H9 (cell line): ENCODE measurements around the gene E2F4. TPM values are rescaled to one million over a fixed set of nuclear protein-coding genes. Genes with fewer than 3 reads are reported as not detected.

Experiments used
- DNase-seq: peaks from one replicate; pipeline ENCODE4 v3.0.0-alpha.2; 2017
- H2AFZ ChIP-seq: one replicate; pipeline ENCODE4 v1.6.1; 2013; ENCODE audit warnings: mild to moderate bottlenecking, low read length, control low read depth, moderate library complexity
- H2AK5ac ChIP-seq: 2 replicates; pipeline ENCODE4 v1.6.1; 2013; ENCODE audit warnings: low read length, control low read depth, mixed read lengths; ENCODE audit not compliant: insufficient read length
- H2BK120ac ChIP-seq: one replicate; pipeline ENCODE4 v1.6.1; 2013; ENCODE audit warnings: low read depth, mild to moderate bottlenecking, low read length, control low read depth, inconsistent platforms; ENCODE audit not compliant: poor library complexity, severe bottlenecking
- H2BK12ac ChIP-seq: 2 replicates; pipeline ENCODE4 v1.6.1; 2013; ENCODE audit warnings: low read length, control low read depth, mixed read lengths, low read depth; ENCODE audit not compliant: insufficient read length
- H2BK15ac ChIP-seq: 2 replicates; pipeline ENCODE4 v1.6.1; 2013; ENCODE audit warnings: low read depth, low read length, control low read depth
- H2BK20ac ChIP-seq: one replicate; pipeline ENCODE4 v1.6.1; 2013; ENCODE audit warnings: low read depth, mild to moderate bottlenecking, low read length, control low read depth, inconsistent platforms; ENCODE audit not compliant: poor library complexity, severe bottlenecking
- H2BK5ac ChIP-seq: 2 replicates; pipeline ENCODE4 v1.6.1; 2013; ENCODE audit warnings: low read length, control low read depth, mixed read lengths; ENCODE audit not compliant: insufficient read length
- H3K14ac ChIP-seq: 2 replicates; pipeline ENCODE4 v1.6.1; 2013; ENCODE audit warnings: low read length, control low read depth; ENCODE audit not compliant: insufficient read depth
- H3K18ac ChIP-seq: 2 replicates; pipeline ENCODE4 v1.6.1; 2013; ENCODE audit warnings: low read depth, mild to moderate bottlenecking, mixed read lengths, low read length, control low read depth; ENCODE audit not compliant: insufficient read length
- H3K23ac ChIP-seq: 2 replicates; pipeline ENCODE4 v1.6.1; 2013; ENCODE audit warnings: low read length, control low read depth, mixed read lengths, low read depth; ENCODE audit not compliant: insufficient read length
- H3K23me2 ChIP-seq: 2 replicates; pipeline ENCODE4 v1.6.1; 2013; ENCODE audit warnings: low read depth, mild to moderate bottlenecking, mixed read lengths, low read length, control low read depth; ENCODE audit not compliant: insufficient read length, poor library complexity, severe bottlenecking
- H3K27ac ChIP-seq: 2 replicates; pipeline ENCODE4 v1.5.1; 2013; ENCODE audit warnings: low read length, control low read depth, mixed read lengths, low read depth; ENCODE audit not compliant: insufficient read length
- H3K27me3 ChIP-seq: 2 replicates; pipeline ENCODE4 v1.6.1; 2013; ENCODE audit warnings: low read length, control low read depth, inconsistent platforms; ENCODE audit not compliant: insufficient read depth
- H3K4ac ChIP-seq: 2 replicates; pipeline ENCODE4 v1.6.1; 2013; ENCODE audit warnings: low read depth, mild to moderate bottlenecking, control low read depth, inconsistent platforms, low read length, moderate library complexity
- H3K4me1 ChIP-seq: 2 replicates; pipeline ENCODE4 v1.6.1; 2013; ENCODE audit warnings: low read length, control low read depth, inconsistent platforms; ENCODE audit not compliant: insufficient read depth
- H3K4me2 ChIP-seq: 2 replicates; pipeline ENCODE4 v1.6.1; 2013; ENCODE audit warnings: low read length, control low read depth, mixed read lengths; ENCODE audit not compliant: insufficient read length, insufficient read depth
- H3K56ac ChIP-seq: 2 replicates; pipeline ENCODE4 v1.6.1; 2013; ENCODE audit warnings: low read depth, mild to moderate bottlenecking, mixed read lengths, low read length, control low read depth; ENCODE audit not compliant: insufficient read length
- H3K79me1 ChIP-seq: 2 replicates; pipeline ENCODE4 v1.6.1; 2013; ENCODE audit warnings: low read depth, mild to moderate bottlenecking, moderate library complexity, low read length, control low read depth, inconsistent platforms; ENCODE audit not compliant: insufficient read depth, poor library complexity, severe bottlenecking
- H3K79me2 ChIP-seq: 2 replicates; pipeline ENCODE4 v1.6.1; 2013; ENCODE audit warnings: low read length, control low read depth, inconsistent platforms; ENCODE audit not compliant: insufficient read depth
- H3K9ac ChIP-seq: 2 replicates; pipeline ENCODE4 v1.6.1; 2013; ENCODE audit warnings: low read length, control low read depth, mixed read lengths; ENCODE audit not compliant: insufficient read length; ENCODE audit errors: extremely low read depth
- H3K9me3 ChIP-seq: one replicate; pipeline ENCODE4 v1.6.1; 2013; ENCODE audit warnings: low read depth, low read length, inconsistent platforms; ENCODE audit not compliant: control insufficient read depth
- H3T11ph ChIP-seq: one replicate; pipeline ENCODE4 v1.6.1; 2013; ENCODE audit warnings: mild to moderate bottlenecking, low read length, control low read depth, inconsistent platforms
- H4K20me1 ChIP-seq: one replicate; pipeline ENCODE4 v1.6.1; 2013; ENCODE audit not compliant: control insufficient read depth, insufficient read length, insufficient read depth
- H4K5ac ChIP-seq: 2 replicates; pipeline ENCODE4 v1.6.1; 2013; ENCODE audit warnings: low read depth, mild to moderate bottlenecking, mixed read lengths, low read length, control low read depth; ENCODE audit not compliant: insufficient read length
- H4K8ac ChIP-seq: replicated peaks from 2 replicates; pipeline ENCODE4 v1.6.1; 2013; ENCODE audit warnings: low read length, control low read depth, mixed read lengths, low read depth; ENCODE audit not compliant: insufficient read length
- H4K91ac ChIP-seq: 2 replicates; pipeline ENCODE4 v1.6.1; 2013; ENCODE audit warnings: low read depth, mild to moderate bottlenecking, moderate library complexity, mixed read lengths, low read length, control low read depth; ENCODE audit not compliant: insufficient read length
- H3K27ac Mint-ChIP-seq, 3 experiments: 2 replicates in 2 of 3; 3 replicates in 1 of 3; pipeline ENCODE4 v1.8.0; 2020 to 2021; ENCODE audit warnings: mixed read lengths in 3 of 3, mild to moderate bottlenecking in 1 of 3, moderate library complexity in 1 of 3
- H3K27me3 Mint-ChIP-seq: 2 replicates; pipeline ENCODE4 v1.8.0; 2021; ENCODE audit warnings: low read depth, mild to moderate bottlenecking, moderate library complexity, mixed read lengths
- H3K36me3 Mint-ChIP-seq, 3 experiments: 2 replicates in 2 of 3; 3 replicates in 1 of 3; pipeline ENCODE4 v1.8.0; 2020 to 2021; ENCODE audit warnings: low read depth in 3 of 3, mixed read lengths in 3 of 3; ENCODE audit not compliant: insufficient read depth in 1 of 3
- H3K4me1 Mint-ChIP-seq, 2 experiments: 2 replicates each; pipeline ENCODE4 v1.8.0; 2020; ENCODE audit warnings: mixed read lengths in 2 of 2
- H3K4me3 Mint-ChIP-seq, 2 experiments: 2 replicates in 1 of 2; 3 replicates in 1 of 2; pipeline ENCODE4 v1.8.0; 2020 to 2021; ENCODE audit warnings: mild to moderate bottlenecking in 2 of 2, mixed read lengths in 2 of 2, moderate library complexity in 1 of 2
- H3K9me3 Mint-ChIP-seq, 2 experiments: 2 replicates in 1 of 2; 3 replicates in 1 of 2; pipeline ENCODE4 v1.8.0; 2020; ENCODE audit warnings: mild to moderate bottlenecking in 2 of 2, mixed read lengths in 2 of 2, moderate library complexity in 1 of 2
- CTCF ChIP-seq: fragments of 200-600 bp; sonication (generic); conservative IDR thresholded peaks from 3 replicates; pipeline ENCODE4 v1.8.0; 2021; ENCODE audit warnings: antibody characterized with exemption, mild to moderate bottlenecking
- WGBS: extraction: QIAGEN DNeasy Blood & Tissue Kit; methylation state at CpG from one replicate; pipeline ENCODE4 v1.1.7; 2013; ENCODE audit warnings: missing lambda C conversion rate, low lambda C conversion rate, mixed read lengths; ENCODE audit not compliant: insufficient read length; ENCODE audit errors: extremely low coverage; 5-methylcytosine and 5-hydroxymethylcytosine counted together
- total RNA-seq: library from RNA; stranded (reverse); gene quantifications from 2 replicates; pipeline ENCODE4 v1.2.1, GENCODE V29; 2021

E2F4 gene
- total RNA-seq, 1 experiment from 2014 or later: 116 TPM

GRCh38 chr16:67211674-67212073 is 19.7 kb downstream of the E2F4 start:
- H2BK5ac ChIP-seq: no peak overlapping the region
- Mint-ChIP-seq H3K27me3 (peaks cover 40% of the 10 kb centered on the region), H3K36me3 (no peaks in the 10 kb centered on the region), H3K27ac (no peak overlapping the region), H3K4me3 (no peak overlapping the region), H3K4me1 (peaks cover 6 to 7% of the 10 kb centered on the region in 2 experiments; a peak in 3 of 4 replicates), H3K9me3 (no peaks in the 10 kb centered on the region)
- H3K79me2 ChIP-seq: no peaks in the 10 kb centered on the region
- DNase-seq: no peak
- no peaks in the 10 kb centered on the region for H3K23me2 ChIP-seq
- no peak overlapping the region for H4K5ac ChIP-seq
- no peak overlapping the region for H3T11ph ChIP-seq
- no CpG with 5 or more reads among the region's 7 CpGs for WGBS
- no peak overlapping the region for H2AK5ac ChIP-seq
- no peaks in the 10 kb centered on the region for H3K9me3 ChIP-seq
- no peak for TF ChIP-seq CTCF
- H4K91ac ChIP-seq: no peak overlapping the region
- H3K23ac ChIP-seq: no peak overlapping the region
- no peak overlapping the region for H2BK120ac ChIP-seq
- H3K14ac ChIP-seq: no peak overlapping the region
- H3K18ac ChIP-seq: no peak overlapping the region
- no peaks in the 10 kb centered on the region for H4K20me1 ChIP-seq
- no peak overlapping the region for H3K4me2 ChIP-seq
- H3K27ac ChIP-seq: no peak overlapping the region
- H3K4ac ChIP-seq: no peak overlapping the region
- no peak overlapping the region for H4K8ac ChIP-seq
- H2BK12ac ChIP-seq: no peak overlapping the region
- H2BK15ac ChIP-seq: no peak overlapping the region
- no peak overlapping the region for H3K9ac ChIP-seq
- H3K56ac ChIP-seq: no peak overlapping the region
- H2BK20ac ChIP-seq: no peak overlapping the region
- no peaks in the 10 kb centered on the region; the same call in 1 of the 2 replicates for H3K27me3 ChIP-seq
- H3K4me1 ChIP-seq: no peaks in the 10 kb centered on the region
- H3K79me1 ChIP-seq: no peaks in the 10 kb centered on the region
- H2AFZ ChIP-seq: no peak overlapping the region
